GM18511 (cell line): Measurements from ENCODE around the gene MOB4.
"Not testable (repeated sequence)": the region's sequence is repeated elsewhere in the genome, so short reads cannot be mapped to it uniquely, and the experiment has no call there.

Experiments
- ATAC-seq: cut with Tn5 transposase; IDR thresholded peaks from one replicate; pipeline ENCODE4 v1.9.1; 2021; ENCODE audit warnings: mild to moderate bottlenecking, moderate library complexity; ENCODE audit not compliant: unreplicated experiment

MOB4 gene

GRCh38 chr2:197587255-197587654 lies 71.4 kb downstream of the MOB4 start:
- ATAC-seq: not testable (repeated sequence)

GRCh38 chr2:197591339-197592072 lies 75.6 kb downstream of the MOB4 start:
- ATAC-seq: no peak

- ATAC-seq: no peak
Measured at GRCh38 chr2:197596766-197597165, 80.9 kb downstream of the MOB4 start.

GRCh38 chr2:197597166-197597565 lies 81.3 kb downstream of the MOB4 start:
- no peak for ATAC-seq

- no peak for ATAC-seq
Measured at GRCh38 chr2:197598450-197598849, 82.6 kb downstream of the MOB4 start.

GRCh38 chr2:197599285-197599965 lies 83.6 kb downstream of the MOB4 start:
- ATAC-seq: peak; percentile 71

GRCh38 chr2:197600306-197600705 lies 84.4 kb downstream of the MOB4 start:
- ATAC-seq: peak; percentile 52

- no peak for ATAC-seq
Measured at GRCh38 chr2:197601726-197602125, 85.9 kb downstream of the MOB4 start.
